ENCODE data around the gene HTR1B. TPM values are rescaled to one million over a fixed set of nuclear protein-coding genes. Genes with fewer than 3 reads are reported as not detected.

Gene HTR1B
- polyA plus RNA-seq (0.21 to 0.53 TPM (median 0.24 TPM) in 3 replicates), polyA minus RNA-seq (0.76 to 1.2 TPM (median 0.90 TPM) in 3 replicates)
- polyA plus RNA-seq (2011; ENCODE audit: low read depth) = not detected
- 0.44 and 0.49 TPM in 2 replicates for polyA plus RNA-seq (2011; cell fraction: cytosol; rRNA removed)
- 1.1 and 1.5 TPM in 2 replicates for polyA plus RNA-seq (2011; cell fraction: nucleus; rRNA removed)
- polyA plus RNA-seq (2012; ENCODE audit: low replicate concordance) = 0.25 and 0.56 TPM in 2 replicates
- not detected for polyA minus RNA-seq (2011; cell fraction: cytosol; rRNA and poly(A)+ RNA removed)
- 0.74 and 1.3 TPM in 2 replicates for polyA minus RNA-seq (2011; cell fraction: nucleus; rRNA and poly(A)+ RNA removed)

- Histone ChIP-seq H4K20me1 (ENCODE audit: control insufficient read depth, extremely low read depth, insufficient read depth, low read length) (no peaks in the 10 kb centered on the region), H3K4me2 (ENCODE audit: control insufficient read depth, extremely low read depth, insufficient read depth, low read depth, low read length) (peak within 1 kb of the TSS; percentile 95), H2AFZ (ENCODE audit: control insufficient read depth, low read length) (peak within 1 kb of the TSS; percentile 64), H3K4me1 (ENCODE audit: control insufficient read depth, extremely low read depth, insufficient read depth, low read length) (peaks cover 21% of the 10 kb centered on the region), H3K36me3 (ENCODE audit: control insufficient read depth in 2 of 2, extremely low read depth in 1 of 2, insufficient read depth in 2 of 2, low read length in 2 of 2) (no peaks in the 10 kb centered on the region), H3K27ac (ENCODE audit: control insufficient read depth, insufficient read depth, low read length) (no peak within 1 kb of the TSS), H3K9me1 (ENCODE audit: control insufficient read depth, extremely low read depth, insufficient read depth, low read length) (no peaks in the 10 kb centered on the region), H3K79me2 (ENCODE audit: control insufficient read depth, insufficient read depth, low read length) (no peaks in the 10 kb centered on the region), H3K27me3 (ENCODE audit: control insufficient read depth, extremely low read depth, insufficient read depth, low read length) (peaks cover 27% of the 10 kb centered on the region), H3K4me3 (ENCODE audit: control insufficient read depth in 2 of 3, extremely low read depth in 1 of 3, insufficient read depth in 2 of 3, low read depth in 1 of 3, low read length in 3 of 3) (peak within 1 kb of the TSS; percentile 34 to 69 (median 42)), H3K9me3 (ENCODE audit: control insufficient read depth, low read depth, low read length) (no peaks in the 10 kb centered on the region), H3K9ac (ENCODE audit: control insufficient read depth, extremely low read depth, insufficient read depth, low read length) (no peak within 1 kb of the TSS)
- dilution Hi-C loops (cut with MboI; ENCODE audit: extremely low pct_ligation_motif_present, low sequenced_read_pairs) = no loop called here
- TF ChIP-seq CTCF (optimal IDR thresholded peaks at IDR 0.05 in 1 of 3, IDR thresholded peaks at IDR 0.05 in 1 of 3, conservative IDR thresholded peaks at IDR 0.05 in 1 of 3; ENCODE audit: extremely low read depth in 1 of 3, insufficient read depth in 2 of 3, low read length in 3 of 3) (no peak), EZH2 (IDR thresholded peaks at IDR 0.05; ENCODE audit: low read length) (no peak)
- DNase-seq (ENCODE audit: low read depth, low spot score) = no peak
- FAIRE-seq = no peak
Observed at GRCh38 chr6:77463308-77463860, at the start of gene HTR1B. TSS of gene HTR1B (minus strand) at chr6:77463491. CDS start at chr6:77463403, 88 bp downstream.

GRCh38 chr6:77512554-77512953 lies 49.3 kb upstream of the HTR1B start:
- Histone ChIP-seq H3K79me2 (ENCODE audit: control insufficient read depth, insufficient read depth, low read length) (no peaks in the 10 kb centered on the region), H3K9me3 (ENCODE audit: control insufficient read depth, low read depth, low read length) (peaks cover 6% of the 10 kb centered on the region), H3K36me3 (ENCODE audit: control insufficient read depth in 2 of 2, extremely low read depth in 1 of 2, insufficient read depth in 2 of 2, low read length in 2 of 2) (no peaks in the 10 kb centered on the region), H4K20me1 (ENCODE audit: control insufficient read depth, extremely low read depth, insufficient read depth, low read length) (no peaks in the 10 kb centered on the region), H2AFZ (ENCODE audit: control insufficient read depth, low read length) (no peak overlapping the region), H3K27me3 (ENCODE audit: control insufficient read depth, extremely low read depth, insufficient read depth, low read length) (no peaks in the 10 kb centered on the region), H3K4me2 (ENCODE audit: control insufficient read depth, extremely low read depth, insufficient read depth, low read depth, low read length) (no peak overlapping the region), H3K4me1 (ENCODE audit: control insufficient read depth, extremely low read depth, insufficient read depth, low read length) (no peaks in the 10 kb centered on the region), H3K9ac (ENCODE audit: control insufficient read depth, extremely low read depth, insufficient read depth, low read length) (no peak overlapping the region), H3K4me3 (ENCODE audit: control insufficient read depth in 2 of 3, extremely low read depth in 1 of 3, insufficient read depth in 2 of 3, low read depth in 1 of 3, low read length in 3 of 3) (no peak overlapping the region), H3K27ac (ENCODE audit: control insufficient read depth, insufficient read depth, low read length) (no peak overlapping the region), H3K9me1 (ENCODE audit: control insufficient read depth, extremely low read depth, insufficient read depth, low read length) (no peaks in the 10 kb centered on the region)
- TF ChIP-seq CTCF (optimal IDR thresholded peaks at IDR 0.05 in 1 of 3, IDR thresholded peaks at IDR 0.05 in 1 of 3, conservative IDR thresholded peaks at IDR 0.05 in 1 of 3; ENCODE audit: extremely low read depth in 1 of 3, insufficient read depth in 2 of 3, low read length in 3 of 3) = no peak
- no peak for TF ChIP-seq EZH2 (IDR thresholded peaks at IDR 0.05; ENCODE audit: low read length)
- DNase-seq (ENCODE audit: low read depth, low spot score) (no peak), FAIRE-seq (no peak)
- dilution Hi-C loops (cut with MboI; ENCODE audit: extremely low pct_ligation_motif_present, low sequenced_read_pairs) = no loop called here
